CD8-positive, alpha-beta memory T cell (primary cell): Measurements from ENCODE around the gene PYCARD. TPM values are rescaled to one million over a fixed set of nuclear protein-coding genes. Genes with fewer than 3 reads are reported as not detected.
A peak's percentile ranks its signal among the peaks of the same experiment; 100 is the strongest.
"Not testable (repeated sequence)": the region's sequence is repeated elsewhere in the genome, so short reads cannot be mapped to it uniquely, and the experiment has no call there.

Experiments
- CTCF ChIA-PET: fragments of 350-600 bp; sonication (Branson Sonifier 250); formaldehyde crosslinking; loops from one replicate; lab custom pipeline; 2021; ENCODE audit warnings: antibody characterized with exemption; lab: Charles Lee
- POLR2A ChIA-PET: fragments of 350-600 bp; sonication (Branson Sonifier 250); formaldehyde crosslinking; loops from one replicate; lab custom pipeline; 2021; ENCODE audit warnings: antibody characterized with exemption; lab: Charles Lee
- DNase-seq, 5 donors: peaks; one replicate each; pipeline versions ENCODE4 v3.0.0 to v3.0.0-alpha.2; 2020 to 2022; ENCODE audit warnings: mixed read lengths in 1 of 5
- H3K27ac ChIP-seq: one replicate; pipeline ENCODE4 v1.7.0; 2013; ENCODE audit warnings: low read depth, mild to moderate bottlenecking, low read length, moderate library complexity
- H3K27me3 ChIP-seq: 2 replicates; pipeline ENCODE4 v1.7.0; 2013; ENCODE audit warnings: low read length, mild to moderate bottlenecking; ENCODE audit not compliant: insufficient read depth, poor library complexity, severe bottlenecking
- H3K36me3 ChIP-seq: 2 replicates; pipeline ENCODE4 v1.7.0; 2013; ENCODE audit warnings: mild to moderate bottlenecking, low read length, moderate library complexity; ENCODE audit not compliant: insufficient read depth
- H3K4me1 ChIP-seq: 2 replicates; pipeline ENCODE4 v1.7.0; 2013; ENCODE audit warnings: mild to moderate bottlenecking, low read length, moderate library complexity; ENCODE audit not compliant: insufficient read depth
- H3K4me3 ChIP-seq: 2 replicates; pipeline ENCODE4 v1.7.0; 2013; ENCODE audit warnings: mild to moderate bottlenecking, low read length
- H3K9me3 ChIP-seq: 2 replicates; pipeline ENCODE4 v1.7.0; 2013; ENCODE audit warnings: mild to moderate bottlenecking, low read length
- H3K27ac Mint-ChIP-seq, 8 donors: one replicate each; pipeline ENCODE4 v1.8.0; 2020 to 2021; ENCODE audit warnings: mixed read lengths in 8 of 8, mild to moderate bottlenecking in 6 of 8, inconsistent platforms in 3 of 8, moderate library complexity in 3 of 8
- H3K27me3 Mint-ChIP-seq, 2 donors: one replicate each; pipeline ENCODE4 v1.8.0; 2020 to 2021; ENCODE audit warnings: mixed read lengths in 2 of 2, mild to moderate bottlenecking in 1 of 2, moderate library complexity in 1 of 2
- H3K36me3 Mint-ChIP-seq, 3 donors: one replicate each; pipeline ENCODE4 v1.8.0; 2020 to 2021; ENCODE audit warnings: mixed read lengths in 3 of 3, inconsistent platforms in 1 of 3, mild to moderate bottlenecking in 1 of 3
- H3K4me1 Mint-ChIP-seq, 3 donors: one replicate each; pipeline ENCODE4 v1.8.0; 2020 to 2021; ENCODE audit warnings: mixed read lengths in 3 of 3, inconsistent platforms in 1 of 3, mild to moderate bottlenecking in 1 of 3
- H3K4me3 Mint-ChIP-seq, 7 donors: one replicate each; pipeline ENCODE4 v1.8.0; 2020 to 2021; ENCODE audit warnings: mixed read lengths in 7 of 7, mild to moderate bottlenecking in 6 of 7, moderate library complexity in 4 of 7, inconsistent platforms in 2 of 7
- H3K9me3 Mint-ChIP-seq, 5 donors: one replicate each; pipeline ENCODE4 v1.8.0; 2020 to 2022; ENCODE audit warnings: mixed read lengths in 5 of 5, mild to moderate bottlenecking in 3 of 5, moderate library complexity in 2 of 5, inconsistent platforms in 1 of 5
- polyA plus RNA-seq: library from polyadenylated mRNA; unstranded; fragments of 300-500 nt; fragmentation: Illumina TruSeq; gene quantifications from one replicate; pipeline ENCODE4 v1.2.3, GENCODE V29; 2021
- total RNA-seq, 2 experiments: library from RNA; stranded (reverse); gene quantifications; one replicate each; pipeline ENCODE4 v1.2.3, GENCODE V29; 2021

Gene PYCARD
- total and polyA plus RNA-seq, 3 experiments from 2014 or later = 4.5 to 77.8 (median 5.9) TPM

GRCh38 chr16:31199430-31200041, 3.0 kb downstream of the PYCARD start:
- H3K9me3 Mint-ChIP-seq = no peaks in the 10 kb centered on the region
- Histone ChIP-seq H3K27me3 (no peaks in the 10 kb centered on the region), H3K9me3 (no peaks in the 10 kb centered on the region), H3K27ac (no peak overlapping the region), H3K36me3 (peaks cover 4% of the 10 kb centered on the region), H3K4me1 (peaks cover 40% of the 10 kb centered on the region), H3K4me3 (no peak overlapping the region)
- H3K27ac Mint-ChIP-seq = peak overlapping the region in 7 of 8 donors; percentile 35 to 85 (median 43)
- POLR2A ChIA-PET = interaction anchor here (3.5 kb wide), 2 partner anchors 15 to 19 kb away, joined by 28 to 40 read pairs; partner anchors contain the start of gene FUS
- no peaks in the 10 kb centered on the region for H3K27me3 Mint-ChIP-seq
- DNase-seq = no peak
- H3K4me3 Mint-ChIP-seq = peak overlapping the region; percentile 8 to 80 (median 29)
- CTCF ChIA-PET = interaction anchor here (1.0 to 3.6 kb wide), 4 partner anchors 17 to 244 kb away, joined by 3 to 11 read pairs (median 3); partner anchors contain the start of gene PYDC1
- H3K36me3 Mint-ChIP-seq = peaks cover 2 to 53% (median 4%) of the 10 kb centered on the region in 3 donors
- peaks cover 42 to 75% (median 61%) of the 10 kb centered on the region in 3 donors for H3K4me1 Mint-ChIP-seq

GRCh38 chr16:31198207-31198882, 4.2 kb downstream of the PYCARD start:
- Histone ChIP-seq H3K9me3 (no peaks in the 10 kb centered on the region), H3K4me1 (peaks cover 39% of the 10 kb centered on the region), H3K36me3 (peaks cover 15% of the 10 kb centered on the region), H3K4me3 (no peak overlapping the region), H3K27me3 (no peaks in the 10 kb centered on the region), H3K27ac (no peak overlapping the region)
- Mint-ChIP-seq H3K27me3 (no peaks in the 10 kb centered on the region), H3K36me3 (peaks cover 4 to 63% (median 5%) of the 10 kb centered on the region in 3 donors), H3K4me3 (peak overlapping the region in 1 of 7 donors; percentile 80), H3K4me1 (peaks cover 44 to 76% (median 68%) of the 10 kb centered on the region in 3 donors), H3K27ac (peak overlapping the region; percentile 8 to 88 (median 56)), H3K9me3 (no peaks in the 10 kb centered on the region)
- CTCF ChIA-PET = interaction anchor here (1.2 to 1.6 kb wide), 2 partner anchors 18 to 135 kb away, joined by 3 to 4 read pairs; partner anchors contain the start of gene FUS
- POLR2A ChIA-PET = interaction anchor here (0.7 kb wide), 2 partner anchors 15 to 235 kb away, joined by 3 read pairs; no protein-coding TSS in a partner anchor
- DNase-seq = no peak

- Histone ChIP-seq H3K36me3 (peaks cover 30% of the 10 kb centered on the region), H3K27me3 (no peaks in the 10 kb centered on the region), H3K9me3 (no peaks in the 10 kb centered on the region), H3K4me1 (peaks cover 27% of the 10 kb centered on the region), H3K27ac (no peak overlapping the region), H3K4me3 (no peak overlapping the region)
- no peaks in the 10 kb centered on the region for H3K9me3 Mint-ChIP-seq
- H3K27ac Mint-ChIP-seq = peak overlapping the region in 5 of 8 donors; percentile 15 to 75 (median 66)
- H3K36me3 Mint-ChIP-seq = peaks cover 9 to 77% (median 9%) of the 10 kb centered on the region in 3 donors
- CTCF ChIA-PET = interaction anchor here (0.6 kb wide), 1 partner anchor 211 kb away, joined by 3 read pairs; no protein-coding TSS in a partner anchor
- DNase-seq = no peak
- peaks cover 44 to 72% (median 72%) of the 10 kb centered on the region in 3 donors for H3K4me1 Mint-ChIP-seq
- H3K27me3 Mint-ChIP-seq = no peaks in the 10 kb centered on the region
- POLR2A ChIA-PET = interaction anchor here (0.7 kb wide), 2 partner anchors 19 kb away, joined by 3 read pairs; no protein-coding TSS in a partner anchor
- peak overlapping the region in 1 of 7 donors; percentile 43 for H3K4me3 Mint-ChIP-seq
Measured at GRCh38 chr16:31196324-31197088, 6.1 kb downstream of the PYCARD start.

- H3K4me1 ChIP-seq = peaks cover 20% of the 10 kb centered on the region
- Mint-ChIP-seq H3K4me1 (peaks cover 39 to 72% (median 70%) of the 10 kb centered on the region in 3 donors), H3K4me3 (peak overlapping the region in 1 of 7 donors; percentile 43), H3K27ac (peak overlapping the region in 4 of 8 donors; percentile 33 to 74 (median 52)), H3K36me3 (peaks cover 12 to 80% (median 14%) of the 10 kb centered on the region in 3 donors)
- H3K27me3 ChIP-seq, DNase-seq, CTCF ChIA-PET, H3K9me3 Mint-ChIP-seq, H3K27me3 Mint-ChIP-seq, H3K4me3 ChIP-seq, H3K9me3 ChIP-seq, H3K27ac ChIP-seq: not testable (repeated sequence)
- POLR2A ChIA-PET = interaction anchor here (0.7 kb wide), 1 partner anchor 19 kb away, joined by 3 read pairs; no protein-coding TSS in a partner anchor
- peaks cover 36% of the 10 kb centered on the region for H3K36me3 ChIP-seq
Measured at GRCh38 chr16:31195861-31196260, 6.7 kb downstream of the PYCARD start.

- DNase-seq = no peak
- Mint-ChIP-seq H3K4me3 (peak overlapping the region in 1 of 7 donors; percentile 18), H3K9me3 (no peaks in the 10 kb centered on the region), H3K27me3 (no peaks in the 10 kb centered on the region), H3K36me3 (peaks cover 20 to 89% (median 22%) of the 10 kb centered on the region in 3 donors), H3K27ac (peak overlapping the region in 7 of 8 donors; percentile 8 to 46 (median 20)), H3K4me1 (peaks cover 41 to 74% (median 72%) of the 10 kb centered on the region in 3 donors)
- Histone ChIP-seq H3K27me3 (no peaks in the 10 kb centered on the region), H3K9me3 (no peaks in the 10 kb centered on the region), H3K4me1 (peaks cover 13% of the 10 kb centered on the region), H3K4me3 (no peak overlapping the region), H3K36me3 (peaks cover 46% of the 10 kb centered on the region), H3K27ac (no peak overlapping the region)
- CTCF ChIA-PET = no interaction called here
- POLR2A ChIA-PET = interaction anchor here (0.6 kb wide), 1 partner anchor 10 kb away, joined by 7 read pairs; no protein-coding TSS in a partner anchor
Measured at GRCh38 chr16:31194898-31195297, 7.7 kb downstream of the PYCARD start.

GRCh38 chr16:31193874-31194273, 8.7 kb downstream of the PYCARD start:
- H3K4me1 ChIP-seq = peaks cover 14% of the 10 kb centered on the region
- Mint-ChIP-seq H3K9me3 (no peaks in the 10 kb centered on the region), H3K36me3 (peaks cover 27 to 90% (median 32%) of the 10 kb centered on the region in 3 donors), H3K27me3 (no peaks in the 10 kb centered on the region), H3K4me3 (no peak overlapping the region), H3K4me1 (peaks cover 41 to 73% (median 72%) of the 10 kb centered on the region in 3 donors), H3K27ac (peak overlapping the region in 2 of 8 donors; percentile 47 to 79)
- ChIA-PET POLR2A (interaction anchor here (0.7 to 2.3 kb wide), 2 partner anchors 8 to 14 kb away, joined by 4 to 8 read pairs; partner anchors contain the start of genes FUS and PYCARD), CTCF (interaction anchor here (0.7 to 0.8 kb wide), 2 partner anchors 16 to 188 kb away, joined by 3 to 4 read pairs; no protein-coding TSS in a partner anchor)
- no peaks in the 10 kb centered on the region for H3K27me3 ChIP-seq
- no peak for DNase-seq
- H3K9me3 ChIP-seq = no peaks in the 10 kb centered on the region
- no peak overlapping the region for H3K4me3 ChIP-seq
- H3K36me3 ChIP-seq = peaks cover 56% of the 10 kb centered on the region
- H3K27ac ChIP-seq = no peak overlapping the region
